HG03095 (cell line): ENCODE measurements around the gene DPYSL4.

Experiments
- ATAC-seq: cut with Tn5 transposase; IDR thresholded peaks from one replicate; pipeline ENCODE4 v1.9.1; 2021; ENCODE audit warnings: moderate library complexity; ENCODE audit not compliant: unreplicated experiment

The DPYSL4 gene

GRCh38 chr10:132238371-132239125 lies 51.8 kb downstream of the DPYSL4 start:
- no peak for ATAC-seq

- ATAC-seq: no peak
Measured at GRCh38 chr10:132239126-132240031, 52.6 kb downstream of the DPYSL4 start.

GRCh38 chr10:132240156-132240555 lies 53.4 kb downstream of the DPYSL4 start:
- ATAC-seq: no peak

GRCh38 chr10:132240581-132240980 lies 53.8 kb downstream of the DPYSL4 start:
- ATAC-seq: no peak

- ATAC-seq: no peak
Measured at GRCh38 chr10:132241086-132241485, 54.3 kb downstream of the DPYSL4 start.

- no peak for ATAC-seq
Measured at GRCh38 chr10:132241496-132241895, 54.7 kb downstream of the DPYSL4 start.

- ATAC-seq: no peak
Measured at GRCh38 chr10:132242103-132242840, 55.5 kb downstream of the DPYSL4 start.

GRCh38 chr10:132243141-132243540 lies 56.4 kb downstream of the DPYSL4 start:
- ATAC-seq: no peak

GRCh38 chr10:132243626-132244025 lies 56.9 kb downstream of the DPYSL4 start:
- no peak for ATAC-seq

- ATAC-seq: no peak
Measured at GRCh38 chr10:132245056-132245455, 58.3 kb downstream of the DPYSL4 start.

- no peak for ATAC-seq
Measured at GRCh38 chr10:132246296-132246695, 59.5 kb downstream of the DPYSL4 start.

GRCh38 chr10:132247943-132248342 lies 61.2 kb downstream of the DPYSL4 start:
- ATAC-seq: no peak

- ATAC-seq: no peak
Measured at GRCh38 chr10:132248455-132249225, 61.9 kb downstream of the DPYSL4 start.

- no peak for ATAC-seq
Measured at GRCh38 chr10:132249226-132249724, 62.5 kb downstream of the DPYSL4 start.

- no peak for ATAC-seq
Measured at GRCh38 chr10:132249824-132250375, 63.2 kb downstream of the DPYSL4 start.

- ATAC-seq: no peak
Measured at GRCh38 chr10:132250481-132251475, 64.0 kb downstream of the DPYSL4 start.

GRCh38 chr10:132251928-132252327 lies 65.2 kb downstream of the DPYSL4 start:
- ATAC-seq: no peak

- ATAC-seq: no peak
Measured at GRCh38 chr10:132252412-132252811, 65.7 kb downstream of the DPYSL4 start.
